ENCODE results near the gene MSRB2.

- TF ChIP-seq FOXM1 (IDR thresholded peaks at IDR 0.05; ENCODE audit: borderline replicate concordance, low read depth) (no peak), TCF12 (IDR thresholded peaks at IDR 0.05; ENCODE audit: low read depth) (no peak), TEAD4 (IDR thresholded peaks at IDR 0.05) (no peak), EP300 (IDR thresholded peaks at IDR 0.05; ENCODE audit: borderline replicate concordance) (no peak), TAF1 (IDR thresholded peaks at IDR 0.05; ENCODE audit: low read depth) (no peak), CREB1 (IDR thresholded peaks at IDR 0.05; ENCODE audit: low read depth) (no peak), USF1 (IDR thresholded peaks at IDR 0.05) (no peak), RAD21 (IDR thresholded peaks at IDR 0.05; ENCODE audit: low read depth) (no peak), YY1 (IDR thresholded peaks at IDR 0.05; ENCODE audit: low read depth) (no peak), CEBPB (IDR thresholded peaks at IDR 0.05) (no peak), EGR1 (IDR thresholded peaks at IDR 0.05) (no peak)
- TF ChIP-seq, protein P1, sequence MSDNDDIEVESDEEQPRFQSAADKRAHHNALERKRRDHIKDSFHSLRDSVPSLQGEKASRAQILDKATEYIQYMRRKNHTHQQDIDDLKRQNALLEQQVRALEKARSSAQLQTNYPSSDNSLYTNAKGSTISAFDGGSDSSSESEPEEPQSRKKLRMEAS (IDR thresholded peaks at IDR 0.05) = no peak
- TF ChIP-seq, protein P2, sequence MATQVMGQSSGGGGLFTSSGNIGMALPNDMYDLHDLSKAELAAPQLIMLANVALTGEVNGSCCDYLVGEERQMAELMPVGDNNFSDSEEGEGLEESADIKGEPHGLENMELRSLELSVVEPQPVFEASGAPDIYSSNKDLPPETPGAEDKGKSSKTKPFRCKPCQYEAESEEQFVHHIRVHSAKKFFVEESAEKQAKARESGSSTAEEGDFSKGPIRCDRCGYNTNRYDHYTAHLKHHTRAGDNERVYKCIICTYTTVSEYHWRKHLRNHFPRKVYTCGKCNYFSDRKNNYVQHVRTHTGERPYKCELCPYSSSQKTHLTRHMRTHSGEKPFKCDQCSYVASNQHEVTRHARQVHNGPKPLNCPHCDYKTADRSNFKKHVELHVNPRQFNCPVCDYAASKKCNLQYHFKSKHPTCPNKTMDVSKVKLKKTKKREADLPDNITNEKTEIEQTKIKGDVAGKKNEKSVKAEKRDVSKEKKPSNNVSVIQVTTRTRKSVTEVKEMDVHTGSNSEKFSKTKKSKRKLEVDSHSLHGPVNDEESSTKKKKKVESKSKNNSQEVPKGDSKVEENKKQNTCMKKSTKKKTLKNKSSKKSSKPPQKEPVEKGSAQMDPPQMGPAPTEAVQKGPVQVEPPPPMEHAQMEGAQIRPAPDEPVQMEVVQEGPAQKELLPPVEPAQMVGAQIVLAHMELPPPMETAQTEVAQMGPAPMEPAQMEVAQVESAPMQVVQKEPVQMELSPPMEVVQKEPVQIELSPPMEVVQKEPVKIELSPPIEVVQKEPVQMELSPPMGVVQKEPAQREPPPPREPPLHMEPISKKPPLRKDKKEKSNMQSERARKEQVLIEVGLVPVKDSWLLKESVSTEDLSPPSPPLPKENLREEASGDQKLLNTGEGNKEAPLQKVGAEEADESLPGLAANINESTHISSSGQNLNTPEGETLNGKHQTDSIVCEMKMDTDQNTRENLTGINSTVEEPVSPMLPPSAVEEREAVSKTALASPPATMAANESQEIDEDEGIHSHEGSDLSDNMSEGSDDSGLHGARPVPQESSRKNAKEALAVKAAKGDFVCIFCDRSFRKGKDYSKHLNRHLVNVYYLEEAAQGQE (IDR thresholded peaks at IDR 0.05; ENCODE audit: low read depth) = no peak
These were observed 15.1 kb upstream of the MSRB2 start for GRCh38 chr10:23080262-23080661.

Data from Ishikawa (cell line).